Stimulated activated CD8-positive, alpha-beta memory T cell treated with anti-CD3 and anti-CD28 coated beads, Interleukin-15, amount 100 ng/mL, for 4 hours (primary cell): ENCODE measurements around the gene EPN2.

Experiments
- DNase-seq, 2 donors: peaks; one replicate each; pipeline ENCODE4 v3.0.0-alpha.2; 2020; ENCODE audit warnings: low read depth in 2 of 2

The EPN2 gene

DNA sequence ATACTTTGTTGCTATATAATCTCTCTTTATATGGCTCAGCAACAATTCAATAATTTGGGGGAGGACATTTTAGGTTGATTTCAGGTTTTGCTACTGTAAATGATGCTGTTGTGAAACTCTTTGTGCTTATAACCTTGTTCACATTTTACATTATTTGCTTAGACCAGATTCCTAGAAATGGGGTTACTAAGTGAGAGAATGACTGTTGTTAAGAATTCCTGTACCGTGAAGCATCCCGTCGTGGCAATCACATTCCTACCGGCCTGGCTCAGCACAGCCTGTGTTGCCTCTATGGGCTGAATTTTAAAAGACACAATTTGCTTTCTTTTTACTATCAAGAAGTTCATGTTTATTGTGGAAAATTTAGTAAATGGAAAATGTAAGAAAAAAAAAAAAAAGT lies 94.0 kb downstream of the EPN2 start:
- DNase-seq = no peak

DNA sequence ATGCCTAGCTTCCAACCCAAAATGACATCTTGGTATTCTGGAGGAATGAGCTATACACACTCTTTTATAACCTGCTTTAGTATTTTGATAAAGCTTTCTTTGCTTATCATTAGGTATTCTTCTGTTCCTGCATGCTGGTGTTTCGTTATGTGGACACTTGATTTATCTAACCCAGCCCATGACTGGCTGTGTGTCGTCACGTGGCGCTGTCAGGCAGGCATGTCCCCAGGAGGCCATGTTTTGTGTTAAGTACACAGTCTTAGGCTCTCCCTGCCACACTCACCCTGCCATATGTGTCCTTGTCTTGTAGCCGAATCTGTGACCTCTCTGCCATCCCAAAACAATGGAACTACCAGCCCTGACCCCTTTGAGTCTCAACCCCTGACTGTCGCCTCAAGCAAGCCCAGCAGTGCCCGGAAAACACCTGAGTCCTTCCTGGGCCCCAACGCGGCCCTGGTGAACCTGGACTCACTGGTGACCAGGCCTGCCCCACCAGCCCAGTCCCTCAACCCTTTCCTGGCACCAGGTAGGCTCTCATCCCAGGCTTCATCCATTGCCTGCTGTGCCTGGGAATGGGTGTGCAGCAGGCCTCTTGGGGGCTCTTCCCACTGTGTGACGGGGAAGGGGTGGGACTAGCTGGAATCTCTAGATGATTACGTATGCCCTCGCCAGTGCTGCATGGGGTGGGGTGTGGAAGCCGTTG lies 94.5 kb downstream of the EPN2 start:
- DNase-seq = no peak

DNA sequence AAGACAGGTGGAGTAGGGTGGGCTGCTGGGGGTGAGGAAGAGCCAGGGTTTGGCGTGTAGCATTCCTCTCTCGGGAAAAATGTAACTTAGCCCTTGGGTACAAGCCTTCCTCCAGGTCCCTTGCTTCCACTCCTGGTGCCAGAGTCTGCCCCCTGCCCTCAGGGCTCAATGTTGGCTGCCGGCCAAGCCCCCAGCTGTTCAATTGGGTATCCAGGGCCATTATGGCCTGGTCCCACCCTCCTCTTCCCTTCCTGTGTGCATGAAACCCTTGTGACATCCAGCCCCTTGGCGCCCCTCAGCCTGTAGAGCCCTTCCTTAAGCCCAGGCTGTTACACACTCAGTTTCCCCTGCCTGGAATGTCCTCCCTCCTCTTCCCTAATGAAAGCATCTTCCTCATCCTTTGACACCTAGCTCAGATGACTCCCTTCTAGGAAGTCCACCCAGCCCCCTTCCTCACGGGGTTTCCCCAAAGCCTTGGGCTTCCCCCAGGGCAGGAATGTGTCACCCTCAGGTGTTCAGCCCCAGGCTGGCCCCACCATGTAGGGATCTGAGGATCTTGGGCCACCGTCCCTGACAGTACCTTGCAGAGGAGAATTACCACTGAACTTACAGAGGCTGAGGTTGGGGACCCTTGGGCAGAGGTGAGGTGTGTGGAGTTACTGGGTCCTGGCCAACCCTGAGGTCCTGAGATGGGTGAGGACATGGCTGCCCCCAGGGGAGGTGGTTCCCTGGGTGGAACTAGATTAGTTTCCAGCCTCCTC lies 95.4 kb downstream of the EPN2 start:
- no peak for DNase-seq

GRCh38 chr17:19333132-19333440 lies 95.9 kb downstream of the EPN2 start:
- no peak for DNase-seq

DNA sequence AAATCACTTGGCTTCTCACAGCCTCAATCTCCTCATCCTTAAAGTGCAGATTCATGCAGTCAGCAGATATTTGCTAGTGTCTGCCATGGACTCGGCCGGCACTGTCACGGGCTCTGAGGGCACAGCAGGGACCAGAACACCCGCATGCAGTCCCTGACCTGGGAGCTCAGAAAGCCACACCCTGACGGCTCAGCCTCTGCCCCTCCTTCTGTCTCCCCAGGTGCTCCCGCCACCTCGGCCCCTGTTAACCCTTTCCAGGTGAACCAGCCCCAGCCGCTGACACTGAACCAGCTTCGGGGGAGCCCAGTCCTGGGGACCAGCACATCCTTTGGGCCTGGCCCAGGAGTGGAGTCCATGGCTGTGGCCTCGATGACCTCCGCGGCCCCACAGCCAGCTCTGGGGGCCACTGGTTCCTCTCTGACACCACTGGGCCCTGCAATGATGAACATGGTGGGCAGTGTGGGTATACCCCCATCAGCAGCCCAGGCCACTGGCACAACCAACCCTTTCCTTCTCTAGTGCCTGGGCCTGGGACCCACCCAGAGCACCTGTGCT lies 96.6 kb downstream of the EPN2 start:
- DNase-seq = no peak

GRCh38 chr17:19334331-19334730 lies 97.2 kb downstream of the EPN2 start:
- DNase-seq = no peak

- DNase-seq = no peak
Observed at GRCh38 chr17:19335951-19336631, 98.9 kb downstream of the EPN2 start.

GRCh38 chr17:19336938-19337711 lies 100.0 kb downstream of the EPN2 start:
- DNase-seq = no peak

DNA sequence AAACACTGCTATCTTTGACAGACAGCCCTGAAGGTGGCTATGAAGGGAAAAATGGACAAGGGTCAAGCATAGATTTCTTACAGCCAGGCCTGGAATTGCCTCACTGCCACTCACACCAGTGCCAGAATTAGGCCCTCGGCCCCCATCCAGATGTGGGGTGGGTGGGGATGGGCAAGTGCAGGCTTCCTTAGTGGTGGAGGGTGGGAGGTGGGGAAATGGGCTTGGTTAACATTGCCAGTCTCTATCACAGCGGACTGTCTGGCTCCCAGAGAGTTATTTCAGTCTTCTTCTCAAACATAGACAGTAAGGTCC lies 100.5 kb downstream of the EPN2 start:
- DNase-seq = no peak

DNA sequence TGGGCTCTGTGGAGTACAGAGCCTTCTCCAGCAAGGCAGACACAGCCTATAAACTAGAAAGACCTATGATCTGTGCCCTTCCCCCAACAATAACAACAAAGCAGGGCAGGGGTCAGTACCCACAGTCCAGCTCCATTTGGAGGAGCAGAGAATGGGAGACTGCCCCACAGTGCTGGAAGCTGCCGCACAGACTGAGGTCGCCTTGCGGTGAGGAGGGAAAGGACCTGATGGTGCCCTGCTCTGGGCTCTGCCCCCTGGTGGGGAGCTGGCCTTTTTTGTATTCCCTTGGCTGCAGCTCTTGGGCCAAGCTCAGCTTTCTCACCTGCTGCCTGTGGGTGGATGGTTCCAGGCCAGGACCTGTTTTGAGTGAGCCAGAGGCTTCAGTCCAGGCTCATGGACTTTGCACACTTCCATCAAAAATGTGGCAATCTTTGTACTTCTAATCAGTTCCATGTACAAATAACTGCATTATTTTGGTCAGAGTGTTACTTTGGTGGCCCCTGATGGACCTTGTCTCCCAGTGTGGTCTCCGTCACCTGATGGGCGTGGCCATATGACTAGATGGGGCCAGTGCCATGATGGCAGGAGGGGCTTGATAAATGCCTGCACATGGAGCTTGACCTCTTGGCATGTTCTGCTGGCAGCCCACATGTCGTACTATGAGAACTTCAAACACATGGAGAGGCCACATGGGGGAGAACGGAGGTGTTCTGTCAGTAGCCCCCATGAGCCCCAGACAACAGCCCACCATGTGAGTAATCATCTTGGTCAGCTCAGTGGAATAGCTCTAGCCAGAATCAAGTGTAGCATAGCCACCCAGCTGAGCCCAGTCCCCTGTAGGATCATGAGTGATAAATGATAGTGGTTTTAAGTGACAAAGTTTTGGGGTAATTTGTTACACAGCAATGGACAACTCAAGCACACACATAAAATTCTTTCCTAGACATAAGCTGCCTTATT lies 101.1 kb downstream of the EPN2 start:
- peak in 1 of 2 donors; percentile 31 for DNase-seq

- DNase-seq = no peak
Observed at GRCh38 chr17:19339341-19339815, 102.2 kb downstream of the EPN2 start.

DNA sequence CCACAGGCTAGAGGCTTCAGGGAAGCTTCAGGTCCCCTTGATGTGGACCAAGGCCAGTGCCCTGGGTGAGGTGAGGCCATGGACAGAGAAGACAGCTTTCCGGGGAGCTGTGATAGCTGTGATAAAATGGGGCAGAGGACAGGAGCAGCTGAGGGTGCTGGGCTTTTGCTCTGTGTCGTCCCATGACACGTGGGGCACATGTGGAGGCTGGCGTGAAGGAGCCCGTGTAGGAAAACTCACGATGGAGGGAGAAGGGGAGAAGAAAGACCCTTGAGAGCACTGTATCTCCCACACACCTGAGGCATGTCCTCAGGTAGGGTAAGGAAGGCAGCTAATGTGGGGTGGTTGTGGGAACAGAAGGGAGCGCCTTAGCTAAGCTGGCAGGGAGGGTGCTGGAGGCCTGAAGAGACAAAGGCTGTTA lies 104.1 kb downstream of the EPN2 start:
- no peak for DNase-seq

DNA sequence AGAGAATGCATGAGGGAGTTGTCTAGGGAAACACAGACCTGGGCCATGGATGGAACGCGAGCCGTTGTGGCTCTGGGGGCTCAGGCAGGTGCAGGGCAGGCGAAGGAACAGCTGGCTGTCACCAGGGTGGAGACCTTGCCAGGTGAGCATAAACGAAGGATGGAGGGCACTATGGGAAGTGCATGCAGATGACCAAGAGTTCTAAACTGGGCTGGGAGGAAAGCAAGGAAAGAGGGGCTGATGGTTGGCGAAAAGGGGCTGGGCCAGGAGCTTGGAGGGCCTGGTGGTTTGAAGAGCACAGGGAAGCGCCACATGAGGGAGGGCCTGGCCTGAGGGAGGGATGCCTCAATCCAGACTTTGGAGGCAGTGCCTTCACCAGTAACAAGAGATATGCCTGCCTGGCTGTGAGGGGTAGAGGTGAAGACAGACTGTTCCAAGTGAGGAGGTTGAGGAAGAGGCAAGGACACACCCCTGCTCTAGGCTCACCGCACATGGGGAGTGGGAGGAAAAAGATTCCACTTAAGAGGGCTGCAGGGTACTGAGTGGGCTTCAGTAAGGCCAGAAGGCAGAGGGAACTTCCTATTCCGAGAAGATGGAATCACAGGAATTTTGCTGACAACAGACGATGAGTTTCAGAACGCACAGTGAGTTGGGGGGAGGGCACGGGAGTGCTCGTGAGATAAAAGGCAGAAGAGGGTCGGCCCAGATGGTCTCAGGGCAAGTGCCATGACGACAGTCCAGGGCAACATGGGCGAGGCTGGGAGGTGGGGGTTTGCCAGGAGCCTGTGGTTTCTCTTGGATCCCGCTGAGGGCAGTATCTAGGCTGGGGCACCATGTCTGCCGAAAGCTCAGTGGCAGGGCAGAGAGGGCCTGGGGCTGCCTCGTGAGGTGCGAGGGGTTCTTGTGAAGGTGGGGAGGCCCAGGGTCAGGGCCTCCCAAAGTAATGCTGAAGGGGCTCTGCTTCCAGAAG lies 104.8 kb downstream of the EPN2 start:
- DNase-seq = no peak

GRCh38 chr17:19342611-19343255 lies 105.6 kb downstream of the EPN2 start:
- DNase-seq = no peak

DNA sequence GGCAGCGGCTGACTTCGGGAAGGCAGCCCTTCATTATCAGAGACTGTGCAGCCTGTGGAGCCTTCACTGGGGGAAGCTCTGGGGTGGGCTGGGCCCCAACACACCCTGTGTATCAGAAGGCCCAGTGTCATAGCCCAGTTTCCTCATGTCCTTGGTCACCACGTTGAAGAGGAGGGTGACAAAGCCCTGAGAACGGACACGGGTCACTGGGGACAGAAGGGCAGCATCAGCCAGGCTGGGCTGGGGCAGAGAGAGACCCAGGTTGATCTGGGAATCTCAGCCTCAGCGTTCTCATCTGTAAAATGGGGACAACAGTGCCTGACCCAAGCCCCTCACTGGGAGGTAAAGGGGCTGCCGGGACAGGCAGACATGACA lies 106.1 kb downstream of the EPN2 start:
- DNase-seq = no peak

- no peak for DNase-seq
Observed at GRCh38 chr17:19343671-19344151, 106.5 kb downstream of the EPN2 start.

DNA sequence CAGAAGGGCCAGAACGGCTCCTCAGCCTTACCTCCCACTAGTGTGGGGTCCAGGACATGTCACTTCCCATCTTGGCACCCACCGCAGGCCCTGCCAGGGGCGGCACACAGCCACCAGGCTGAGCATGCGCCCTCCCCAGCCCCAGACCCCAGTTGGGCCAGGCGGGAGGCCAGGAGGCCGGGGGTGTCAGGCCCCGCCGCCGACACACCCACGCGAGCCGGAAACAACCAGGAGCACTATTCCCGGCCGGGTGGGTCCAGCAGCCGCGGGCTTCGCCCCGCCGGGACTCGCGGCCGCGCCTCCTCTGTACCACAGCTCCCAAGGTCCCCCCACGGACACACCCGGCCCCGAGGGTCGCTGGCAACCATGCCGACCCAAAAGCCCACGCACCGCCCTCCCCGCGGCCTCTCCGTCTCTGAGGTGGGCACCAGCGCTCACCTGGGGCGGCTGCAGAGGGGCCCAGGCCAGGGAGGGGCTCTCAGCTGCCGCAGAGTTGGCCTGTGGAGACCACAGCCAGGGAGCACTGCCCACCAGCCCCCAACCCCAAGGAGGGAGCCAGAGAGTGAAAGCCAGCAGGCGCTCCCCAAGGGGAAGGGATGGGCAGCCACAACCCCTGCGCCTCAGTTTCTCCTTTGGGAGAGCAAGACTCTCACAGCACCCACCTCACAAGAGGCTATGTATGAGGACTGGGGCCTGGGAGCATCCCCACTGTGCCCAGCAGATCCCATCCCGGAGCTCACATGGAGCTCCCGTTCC lies 107.3 kb downstream of the EPN2 start:
- no peak for DNase-seq

DNA sequence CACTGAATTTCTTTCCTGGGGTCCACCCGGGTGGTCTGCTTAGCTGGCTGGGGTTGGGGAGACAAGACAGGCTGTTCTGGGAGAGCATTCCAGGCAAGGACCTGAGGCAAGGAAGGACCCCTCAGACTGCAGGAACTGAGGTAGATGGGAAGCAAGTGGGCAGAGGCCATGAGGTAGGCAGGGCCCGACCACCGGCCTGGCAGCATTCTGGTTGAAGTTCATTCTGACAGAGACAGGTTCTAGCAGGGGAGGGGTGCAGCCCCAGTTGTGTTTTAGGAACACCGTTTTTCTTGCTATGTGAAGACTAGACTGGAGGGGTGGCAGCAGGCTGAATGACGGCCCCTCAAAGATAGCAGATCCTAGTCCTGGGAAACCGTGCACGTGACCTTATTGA lies 107.9 kb downstream of the EPN2 start:
- DNase-seq = no peak
